K562 (cell line): ENCODE results near the gene FSTL4. TPM values are rescaled to one million over a fixed set of nuclear protein-coding genes. Genes with fewer than 3 reads are reported as not detected.

ENCODE experiments used
- ATAC-seq: fragments of 200-7000 bp; cut with Tn5 transposase; 3 replicates; pipeline ENCODE4 v1.9.1; 2020; ENCODE audit warnings: moderate library complexity
- BruUV-seq: library from RNA; stranded (reverse); fragments of 400-500 nt; replicated peaks from 2 replicates; lab custom pipeline; 2021; lab: Mats Ljungman, UMichigan
- CTCF ChIA-PET: fragments of 300-600 bp; formaldehyde crosslinking; extraction: SDS; loops from one replicate; lab custom pipeline; 2021; ENCODE audit warnings: low intra/inter-chr PET ratio; lab: Yijun Ruan, JAX
- POLR2A ChIA-PET: fragments of 300-600, 350-650 bp; sonication (Branson Sonifier 250); formaldehyde crosslinking; extraction: SDS; loops from one replicate; lab custom pipeline; 2021; ENCODE audit warnings: antibody characterized with exemption, inconsistent platforms; lab: Yijun Ruan, JAX
- DNase-seq, 4 experiments: peaks; one replicate each; pipeline versions ENCODE4 v3.0.0 to v3.0.0-alpha.2; 2011 to 2018; ENCODE audit warnings: low spot score in 3 of 4, mixed read lengths in 3 of 4; ENCODE audit errors: extremely low read depth in 1 of 4
- FAIRE-seq: peaks from 2 replicates; lab custom pipeline; 2011; peaks lifted over from hg19 to GRCh38; lab: Jason Lieb, UNC
- H2AFZ ChIP-seq: 2 replicates; pipeline ENCODE4 v1.6.0; 2011; ENCODE audit warnings: low read depth, low read length, control low read depth, inconsistent platforms
- H3K27ac ChIP-seq: fragments of 200-600 bp; 3 replicates; pipeline ENCODE4 v1.8.0; 2011; ENCODE audit warnings: low read depth, mild to moderate bottlenecking, control low read depth, inconsistent platforms, low read length, moderate library complexity, mixed read lengths; ENCODE audit errors: extremely low read depth
- H3K27me3 ChIP-seq, 2 experiments: fragments of 300-600 bp in 1 of 2; 2 replicates in 1 of 2; 3 replicates in 1 of 2; pipeline versions ENCODE4 v1.6.0 to v1.8.0; 2011; ENCODE audit warnings: inconsistent platforms in 2 of 2, low read length in 2 of 2, mild to moderate bottlenecking in 1 of 2, mixed read lengths in 1 of 2, moderate library complexity in 1 of 2; ENCODE audit not compliant: control insufficient read depth in 2 of 2, insufficient read depth in 2 of 2
- H3K36me3 ChIP-seq: fragments of 300-600 bp; 3 replicates; pipeline ENCODE4 v1.8.0; 2011; ENCODE audit warnings: mild to moderate bottlenecking, low read length, inconsistent platforms; ENCODE audit not compliant: control insufficient read depth, insufficient read depth
- H3K4me1 ChIP-seq, 2 experiments: fragments of 200-600 bp in 1 of 2; replicated peaks in 1 of 2; 2 replicates in 1 of 2; 3 replicates in 1 of 2; pipeline versions ENCODE4 v1.5.1 to v1.8.0; 2011; ENCODE audit warnings: inconsistent platforms in 2 of 2, low read length in 2 of 2, mild to moderate bottlenecking in 1 of 2, mixed read lengths in 1 of 2, moderate library complexity in 1 of 2; ENCODE audit not compliant: control insufficient read depth in 2 of 2, insufficient read depth in 2 of 2
- H3K4me2 ChIP-seq: 2 replicates; pipeline ENCODE4 v1.6.1; 2011; ENCODE audit warnings: low read length, control low read depth, inconsistent platforms, mixed read lengths; ENCODE audit not compliant: insufficient read depth
- H3K4me3 ChIP-seq: fragments of 200-600 bp; sonication (generic), shearing (Covaris generic); 2 replicates; pipeline ENCODE4 v1.5.1; 2016; ENCODE audit warnings: control low read depth, inconsistent platforms
- H3K79me2 ChIP-seq: fragments of 200-600 bp; 3 replicates; pipeline ENCODE4 v1.8.0; 2011; ENCODE audit warnings: low read length, inconsistent platforms; ENCODE audit not compliant: control insufficient read depth, insufficient read depth
- H3K9ac ChIP-seq, 2 experiments: 2 replicates each; pipeline versions ENCODE4 v1.6.0 to v1.6.1; 2011; ENCODE audit warnings: low read depth in 2 of 2, low read length in 2 of 2, control low read depth in 1 of 2, inconsistent platforms in 1 of 2, mild to moderate bottlenecking in 1 of 2, mixed read lengths in 1 of 2; ENCODE audit not compliant: insufficient read depth in 1 of 2
- H3K9me1 ChIP-seq: one replicate; pipeline ENCODE4 v1.6.0; 2011; ENCODE audit warnings: inconsistent platforms, mild to moderate bottlenecking, low read length, moderate library complexity; ENCODE audit not compliant: control insufficient read depth, insufficient read depth
- H3K9me3 ChIP-seq: replicated peaks from 2 replicates; pipeline ENCODE4 v1.5.1; 2011; ENCODE audit warnings: low read depth, low read length, inconsistent platforms; ENCODE audit not compliant: control insufficient read depth, insufficient read depth
- H4K20me1 ChIP-seq: replicated peaks from 2 replicates; pipeline ENCODE4 v1.6.1; 2011; ENCODE audit warnings: low read length, inconsistent platforms, mixed read lengths; ENCODE audit not compliant: control insufficient read depth, insufficient read depth
- ATF2 ChIP-seq: sonication (generic); formaldehyde crosslinking; IDR thresholded peaks from 2 replicates; pipeline ENCODE4 v1.8.1; 2022; ENCODE audit warnings: missing genetic modification reagents
- HDAC6 ChIP-seq: IDR thresholded peaks from 2 replicates; pipeline ENCODE4 v1.6.1; 2012; ENCODE audit warnings: low read depth, mild to moderate bottlenecking, control low read depth, inconsistent platforms, low read length, moderate library complexity
- HDGF ChIP-seq: fragments of 450-650 bp; IDR thresholded peaks from 2 replicates; pipeline ENCODE4 v1.6.1; 2016
- HEY1 ChIP-seq: fragments of 250-450 bp; sonication (Bioruptor Pico); IDR thresholded peaks from 2 replicates; pipeline ENCODE4 v1.5.0; 2020; ENCODE audit warnings: mild to moderate bottlenecking, moderate library complexity, borderline replicate concordance
- KLF1 ChIP-seq: fragments of 450-650 bp; IDR thresholded peaks from 2 replicates; pipeline ENCODE4 v1.6.1; 2016; ENCODE audit warnings: missing genetic modification characterization, missing compliant biosample characterization
- MEIS2 ChIP-seq: fragments of 450-650 bp; IDR thresholded peaks from 2 replicates; pipeline ENCODE4 v1.6.1; 2014; ENCODE audit warnings: mild to moderate bottlenecking; ENCODE audit not compliant: partially characterized antibody
- MLX ChIP-seq, 2 experiments: fragments of 450-650 bp in 1 of 2; sonication (generic) in 1 of 2; formaldehyde crosslinking; conservative IDR thresholded peaks; 2 replicates each; pipeline versions ENCODE4 v1.4.0 to v1.8.1; 2020 to 2022; ENCODE audit warnings: mild to moderate bottlenecking in 1 of 2, missing genetic modification reagents in 1 of 2
- POLR2AphosphoS2 ChIP-seq: IDR thresholded peaks from 2 replicates; pipeline ENCODE4 v1.6.1; 2012; ENCODE audit warnings: low read length, improper control_type of control experiment
- RFX1 ChIP-seq: fragments of 450-650 bp; IDR thresholded peaks from 2 replicates; pipeline ENCODE4 v1.6.1; 2016; ENCODE audit warnings: mild to moderate bottlenecking, moderate library complexity
- ZNF253 ChIP-seq: fragments of 250-450 bp; sonication (Bioruptor Pico); conservative IDR thresholded peaks from 2 replicates; pipeline ENCODE4 v1.6.1; 2021; ENCODE audit warnings: mild to moderate bottlenecking
- WGBS: fragments of 100-300 bp; shearing (Covaris generic); methylation state at CpG from one replicate; pipeline ENCODE4 v1.1.6; 2016; ENCODE audit warnings: low coverage, mixed read lengths; ENCODE audit not compliant: insufficient coverage; ENCODE audit errors: missing lambda C conversion rate; 5-methylcytosine and 5-hydroxymethylcytosine counted together
- in situ Hi-C: fragments of 300-500 bp; cut with MboI; formaldehyde crosslinking; loops from 4 replicates; pipeline ENCODE4 v1.15.0; 2018; ENCODE audit warnings: inconsistent platforms, mixed read lengths
- intact Hi-C: fragments of 100-400 bp; cut with micrococcal nuclease; formaldehyde crosslinking; loops from 2 replicates; pipeline ENCODE4 v1.14.2; 2022
- polyA plus RNA-seq, 8 experiments: library from polyadenylated mRNA; depleted of rRNA in 4 of 8; stranded (reverse) in 5 of 8; unstranded in 3 of 8; fragments of >200 nt; fragmentation: Nextera tagmentation in 2 of 8; fragmentation: Illumina TruSeq in 1 of 8; extraction: Ambion mirVana in 2 of 8; extraction: Trizol in 1 of 8; gene quantifications; 2 replicates each; pipeline versions ENCODE4 v1.2.1 to v1.2.3, GENCODE V29; 2011 to 2014; ENCODE audit warnings: inconsistent platforms in 1 of 8, missing spikeins in 1 of 8
- total RNA-seq, 7 experiments: library from RNA; depleted of rRNA in 6 of 7; stranded (reverse); fragments of >200 nt in 6 of 7; fragmentation: Illumina TruSeq in 2 of 7; extraction: Trizol in 2 of 7; gene quantifications; 2 replicates each; pipeline versions ENCODE4 v1.2.1 to v1.2.3, GENCODE V29; 2011 to 2021; ENCODE audit warnings: low replicate concordance in 1 of 7
- TF ChIP-seq, protein P1 (sequence below): sonication (generic); formaldehyde crosslinking; IDR thresholded peaks from 2 replicates; pipeline ENCODE4 v1.8.0; 2023; ENCODE audit warnings: mild to moderate bottlenecking, missing genetic modification reagents

The FSTL4 gene
- total and polyA plus RNA-seq, 9 of the 15 experiments (the other 6 are each of a cell fraction or from before 2014, with no cell fraction given), result 0.08 to 0.18 (median 0.10) TPM; not detected in 5

DNA sequence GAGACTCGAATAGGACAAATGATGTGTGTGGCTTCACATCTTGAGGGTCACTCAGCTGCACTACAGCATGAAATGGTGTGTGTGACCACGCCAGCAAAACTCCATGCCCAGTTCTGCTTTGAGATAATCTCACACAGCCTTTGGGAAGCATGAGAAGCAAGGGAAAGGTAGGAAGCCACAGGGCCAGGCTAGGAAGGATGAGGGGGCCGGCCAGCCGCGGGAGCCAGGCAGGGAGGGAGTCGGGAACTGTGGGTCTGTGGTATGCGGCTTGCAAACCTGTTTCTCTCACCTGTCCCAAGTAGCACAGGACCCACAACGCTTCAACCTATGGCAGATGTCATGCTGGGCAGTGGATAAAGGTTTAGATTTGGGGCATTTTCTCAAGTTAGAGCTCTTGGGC, 418.5 kb downstream of the FSTL4 start:
- CTCF ChIA-PET, result no interaction called here
- Histone ChIP-seq H2AFZ (no peak overlapping the region), H3K27ac (no peak overlapping the region), H3K4me3 (no peak overlapping the region), H3K79me2 (no peaks in the 10 kb centered on the region), H3K36me3 (no peaks in the 10 kb centered on the region), H3K9me1 (no peaks in the 10 kb centered on the region), H4K20me1 (no peaks in the 10 kb centered on the region), H3K9ac (no peak overlapping the region), H3K4me2 (no peak overlapping the region), H3K9me3 (no peaks in the 10 kb centered on the region), H3K27me3 (peaks cover 37 to 58% of the 10 kb centered on the region in 2 experiments), H3K4me1 (no peaks in the 10 kb centered on the region)
- no peak for ATAC-seq
- BruUV-seq, result no TSS peak
- in situ Hi-C loops, result no loop called here
- intact Hi-C loops, result no loop called here
- POLR2A ChIA-PET, result no interaction called here
- TF ChIP-seq HEY1 (CRISPR knock-in tag) (no peak), ATF2 (CRISPR knock-in tag) (no peak), MLX (CRISPR knock-in tag; conservative IDR thresholded peaks at IDR 0.05) (no peak), ZNF253 (no peak), HDGF (no peak), HDAC6 (no peak), POLR2AphosphoS2 (no peak), RFX1 (no peak), MEIS2 (no peak), KLF1 (tag) (no peak)
- TF ChIP-seq, protein P1, sequence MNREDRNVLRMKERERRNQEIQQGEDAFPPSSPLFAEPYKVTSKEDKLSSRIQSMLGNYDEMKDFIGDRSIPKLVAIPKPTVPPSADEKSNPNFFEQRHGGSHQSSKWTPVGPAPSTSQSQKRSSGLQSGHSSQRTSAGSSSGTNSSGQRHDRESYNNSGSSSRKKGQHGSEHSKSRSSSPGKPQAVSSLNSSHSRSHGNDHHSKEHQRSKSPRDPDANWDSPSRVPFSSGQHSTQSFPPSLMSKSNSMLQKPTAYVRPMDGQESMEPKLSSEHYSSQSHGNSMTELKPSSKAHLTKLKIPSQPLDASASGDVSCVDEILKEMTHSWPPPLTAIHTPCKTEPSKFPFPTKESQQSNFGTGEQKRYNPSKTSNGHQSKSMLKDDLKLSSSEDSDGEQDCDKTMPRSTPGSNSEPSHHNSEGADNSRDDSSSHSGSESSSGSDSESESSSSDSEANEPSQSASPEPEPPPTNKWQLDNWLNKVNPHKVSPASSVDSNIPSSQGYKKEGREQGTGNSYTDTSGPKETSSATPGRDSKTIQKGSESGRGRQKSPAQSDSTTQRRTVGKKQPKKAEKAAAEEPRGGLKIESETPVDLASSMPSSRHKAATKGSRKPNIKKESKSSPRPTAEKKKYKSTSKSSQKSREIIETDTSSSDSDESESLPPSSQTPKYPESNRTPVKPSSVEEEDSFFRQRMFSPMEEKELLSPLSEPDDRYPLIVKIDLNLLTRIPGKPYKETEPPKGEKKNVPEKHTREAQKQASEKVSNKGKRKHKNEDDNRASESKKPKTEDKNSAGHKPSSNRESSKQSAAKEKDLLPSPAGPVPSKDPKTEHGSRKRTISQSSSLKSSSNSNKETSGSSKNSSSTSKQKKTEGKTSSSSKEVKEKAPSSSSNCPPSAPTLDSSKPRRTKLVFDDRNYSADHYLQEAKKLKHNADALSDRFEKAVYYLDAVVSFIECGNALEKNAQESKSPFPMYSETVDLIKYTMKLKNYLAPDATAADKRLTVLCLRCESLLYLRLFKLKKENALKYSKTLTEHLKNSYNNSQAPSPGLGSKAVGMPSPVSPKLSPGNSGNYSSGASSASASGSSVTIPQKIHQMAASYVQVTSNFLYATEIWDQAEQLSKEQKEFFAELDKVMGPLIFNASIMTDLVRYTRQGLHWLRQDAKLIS (CRISPR knock-in tag), result no peak
- no peak for FAIRE-seq
- 0% methylated on average over 8 of the region's 8 CpGs for WGBS
- no peak for DNase-seq
